ENCODE data around the gene VAC14.

DNA sequence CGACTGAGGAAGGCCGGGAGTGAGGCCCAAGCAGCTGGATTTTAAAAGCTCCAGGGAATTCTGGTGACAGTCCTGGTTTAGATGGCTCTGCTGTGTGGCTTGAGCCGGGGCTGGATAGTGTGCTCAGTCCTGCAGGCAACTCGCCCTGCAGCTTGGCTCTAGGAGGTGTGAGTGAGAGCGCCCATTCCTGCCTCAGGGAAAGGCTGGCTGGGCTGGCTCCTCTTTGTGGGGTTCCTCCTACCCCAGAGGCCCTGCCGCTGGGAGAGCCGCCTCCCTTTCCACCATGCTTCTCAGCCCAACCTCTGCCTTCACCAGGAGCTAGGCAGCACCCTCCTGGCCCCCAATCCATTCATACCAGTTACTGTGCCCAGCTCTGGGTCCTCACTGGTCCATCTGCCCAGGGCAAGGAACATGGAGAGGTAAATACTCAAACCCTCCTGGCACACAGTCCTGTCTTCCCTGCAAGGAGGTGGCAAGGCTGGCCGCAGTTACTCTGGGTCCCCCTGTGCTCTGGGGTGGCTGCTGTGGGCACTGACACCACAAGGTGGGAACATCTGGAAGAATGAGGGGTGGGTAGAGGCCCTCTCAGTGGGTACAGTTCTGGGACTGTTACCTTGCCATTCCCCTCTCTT lies 47.1 kb downstream of the VAC14 start:
- TF ChIP-seq EZH2 (IDR thresholded peaks at IDR 0.05; ENCODE audit: insufficient read depth, poor library complexity, severe bottlenecking) (no peak), EZH2phosphoT487 (IDR thresholded peaks at IDR 0.05; ENCODE audit: insufficient read depth, low read depth) (no peak)

Measured in GM23248 (cell line).